GM12878 (cell line): Measurements from ENCODE around the gene RANBP9. TPM values are rescaled to one million over a fixed set of nuclear protein-coding genes. Genes with fewer than 3 reads are reported as not detected.

Experiments
- BCL11A ChIP-seq: IDR thresholded peaks from 2 replicates; pipeline ENCODE4 v1.6.1; 2011; ENCODE audit warnings: low read depth, low read length
- BCL3 ChIP-seq: IDR thresholded peaks from 2 replicates; pipeline ENCODE4 v1.6.1; 2011; ENCODE audit warnings: borderline replicate concordance, low read depth, mild to moderate bottlenecking, moderate library complexity, low read length; ENCODE audit not compliant: insufficient read depth, poor library complexity, severe bottlenecking
- BRCA1 ChIP-seq: IDR thresholded peaks from 2 replicates; pipeline ENCODE4 v1.6.1; 2011; ENCODE audit warnings: low read depth, low read length, improper control_type of control experiment
- CREB1 ChIP-seq: IDR thresholded peaks from 2 replicates; pipeline ENCODE4 v1.6.1; 2012; ENCODE audit warnings: low read depth, mild to moderate bottlenecking, inconsistent platforms
- ELK1 ChIP-seq: IDR thresholded peaks from 2 replicates; pipeline ENCODE4 v1.6.1; 2012; ENCODE audit warnings: low read depth, low read length, improper control_type of control experiment
- HDAC6 ChIP-seq: fragments of 200-600 bp; sonication (generic); IDR thresholded peaks from one replicate; pipeline ENCODE4 v1.8.0; 2017; ENCODE audit warnings: antibody characterized with exemption; ENCODE audit not compliant: unreplicated experiment
- HSF1 ChIP-seq: fragments of 150-350 bp; IDR thresholded peaks from 2 replicates; pipeline ENCODE4 v1.6.1; 2014; ENCODE audit warnings: mild to moderate bottlenecking, low read depth, low read length
- IKZF1 ChIP-seq: fragments of 450-650 bp; conservative IDR thresholded peaks from 2 replicates; pipeline ENCODE4 v1.6.1; 2017; ENCODE audit warnings: antibody characterized with exemption, mild to moderate bottlenecking
- IKZF2 ChIP-seq, 2 experiments: fragments of 450-650 bp; IDR thresholded peaks; 2 replicates each; pipeline ENCODE4 v1.6.1; 2017; ENCODE audit warnings: mild to moderate bottlenecking in 2 of 2, moderate library complexity in 2 of 2
- IRF4 ChIP-seq: IDR thresholded peaks from 2 replicates; pipeline ENCODE4 v1.6.1; 2011; ENCODE audit warnings: low read depth, low read length
- JUND ChIP-seq: IDR thresholded peaks from 2 replicates; pipeline ENCODE4 v1.6.1; 2012; ENCODE audit warnings: low read depth, mild to moderate bottlenecking, low read length, improper control_type of control experiment, moderate library complexity
- MXI1 ChIP-seq: fragments of 150-350 bp; IDR thresholded peaks from 2 replicates; pipeline ENCODE4 v1.6.1; 2011; ENCODE audit warnings: low read depth, mild to moderate bottlenecking, inconsistent platforms, low read length, improper control_type of control experiment
- PBX3 ChIP-seq: IDR thresholded peaks from 2 replicates; pipeline ENCODE4 v1.6.1; 2011; ENCODE audit warnings: mild to moderate bottlenecking, low read depth, low read length, moderate library complexity; ENCODE audit not compliant: insufficient replicate concordance
- STAT1 ChIP-seq: fragments of 450-650 bp; conservative IDR thresholded peaks from 2 replicates; pipeline ENCODE4 v1.6.1; 2014; ENCODE audit warnings: antibody characterized with exemption, mild to moderate bottlenecking
- TCF3 ChIP-seq: IDR thresholded peaks from 2 replicates; pipeline ENCODE4 v1.6.1; 2012; ENCODE audit warnings: low read depth, mild to moderate bottlenecking, low read length, borderline replicate concordance; ENCODE audit not compliant: insufficient read depth
- ZBTB11 ChIP-seq: fragments of 450-650 bp; formaldehyde crosslinking; IDR thresholded peaks from 2 replicates; pipeline ENCODE4 v1.5.0; 2022; ENCODE audit warnings: mild to moderate bottlenecking, missing genetic modification characterization
- ZBTB33 ChIP-seq: fragments of 450-650 bp; IDR thresholded peaks from 2 replicates; pipeline ENCODE4 v1.6.1; 2017; ENCODE audit warnings: mild to moderate bottlenecking
- polyA plus RNA-seq, 11 experiments: library from polyadenylated mRNA; depleted of rRNA in 4 of 11; unstranded in 6 of 11; stranded (reverse) in 5 of 11; fragments of >200 nt; fragmentation: Nextera tagmentation in 4 of 11; fragmentation: Illumina TruSeq in 1 of 11; extraction: Ambion mirVana in 4 of 11; extraction: Trizol in 1 of 11; gene quantifications; 1 replicate in 1 of 11; 2 replicates in 10 of 11; pipeline versions ENCODE4 v1.2.1 to v1.2.3, GENCODE V29; 2011 to 2016; ENCODE audit warnings: inconsistent platforms in 2 of 11, missing spikeins in 2 of 11, low read depth in 1 of 11
- total RNA-seq, 4 experiments: library from RNA; depleted of rRNA in 3 of 4; stranded (reverse); fragments of >200 nt in 3 of 4; fragmentation: Illumina TruSeq in 1 of 4; extraction: Trizol in 1 of 4; gene quantifications; 2 replicates each; pipeline versions ENCODE4 v1.2.1 to v1.2.3, GENCODE V29; 2013 to 2021
- TF ChIP-seq, protein P1 (sequence below): IDR thresholded peaks from 2 replicates; pipeline ENCODE4 v1.6.1; 2011; ENCODE audit warnings: low read depth, low read length, improper control_type of control experiment, borderline replicate concordance

Gene RANBP9
- total and polyA plus RNA-seq, 10 of the 15 experiments (the other 5 are each of a cell fraction or from before 2014, with no cell fraction given), result 3.7 to 43.1 (median 16.2) TPM

DNA sequence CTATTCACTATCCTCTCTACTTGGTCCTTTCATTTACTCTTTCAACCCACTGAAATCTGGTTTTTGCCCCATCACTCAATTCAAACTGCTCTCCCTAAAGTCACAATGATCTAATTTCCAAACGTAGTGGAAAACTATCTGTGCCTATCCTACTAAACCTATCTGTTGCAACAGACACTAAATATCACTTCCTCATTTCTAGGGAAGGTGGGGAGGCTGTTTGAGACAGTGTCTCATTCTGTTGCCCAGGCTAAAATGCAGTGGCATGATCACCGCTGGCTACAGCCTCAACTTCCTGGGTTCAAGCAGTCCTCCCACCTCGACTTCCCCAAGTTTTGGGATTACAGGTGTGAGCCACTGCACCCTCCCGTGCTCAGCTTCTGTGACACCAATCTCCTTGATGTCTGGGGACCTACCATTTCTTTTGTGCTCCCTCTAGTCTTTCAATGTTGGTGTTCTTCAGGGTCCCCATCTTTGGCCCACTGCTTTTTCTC is 8.8 kb downstream of the RANBP9 start (continued):
- TF ChIP-seq ZBTB33, result no peak
- TF ChIP-seq IKZF2 (IDR thresholded peaks at IDR 0.05), result peak; percentile 70 to 74; a peak in 3 of 4 replicates
- 0 out of 2 replicates have a peak, but pooled peaks have one; percentile 18 for TF ChIP-seq IRF4
- TF ChIP-seq ZBTB11, result no peak
- TF ChIP-seq BCL11A, result no peak
- no peak for TF ChIP-seq HDAC6
- TF ChIP-seq IKZF1, result peak; percentile 73
- no peak for TF ChIP-seq PBX3
- TF ChIP-seq, protein P1, sequence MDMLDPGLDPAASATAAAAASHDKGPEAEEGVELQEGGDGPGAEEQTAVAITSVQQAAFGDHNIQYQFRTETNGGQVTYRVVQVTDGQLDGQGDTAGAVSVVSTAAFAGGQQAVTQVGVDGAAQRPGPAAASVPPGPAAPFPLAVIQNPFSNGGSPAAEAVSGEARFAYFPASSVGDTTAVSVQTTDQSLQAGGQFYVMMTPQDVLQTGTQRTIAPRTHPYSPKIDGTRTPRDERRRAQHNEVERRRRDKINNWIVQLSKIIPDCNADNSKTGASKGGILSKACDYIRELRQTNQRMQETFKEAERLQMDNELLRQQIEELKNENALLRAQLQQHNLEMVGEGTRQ, result no peak
- no peak for TF ChIP-seq ELK1
- no peak for TF ChIP-seq TCF3
- TF ChIP-seq BCL3, result no peak
- no peak for TF ChIP-seq CREB1
- TF ChIP-seq MXI1, result no peak
- no peak for TF ChIP-seq HSF1
- TF ChIP-seq STAT1, result no peak
- TF ChIP-seq JUND, result no peak
- TF ChIP-seq BRCA1, result no peak
